Adrenal gland (tissue), 5 donors: Measurements from ENCODE around the gene ZNF143.

Source experiments
- CTCF ChIP-seq, 6 experiments: fragments of 450-650 bp in 4 of 6; fragments of 200-600 bp in 2 of 6; sonication (generic) in 1 of 6; IDR thresholded peaks; 1 replicate in 5 of 6; 2 replicates in 1 of 6; pipeline versions ENCODE4 v1.5.1 to v1.8.0; 2016 to 2021; ENCODE audit warnings: antibody characterized with exemption in 6 of 6, mild to moderate bottlenecking in 2 of 6, moderate library complexity in 1 of 6
- POLR2A ChIP-seq, 2 donors: fragments of 450-650 bp; IDR thresholded peaks; one replicate each; pipeline ENCODE4 v1.6.1; 2017; ENCODE audit warnings: antibody characterized with exemption in 2 of 2, mild to moderate bottlenecking in 2 of 2, moderate library complexity in 1 of 2
- donor health status: DM: no; HTN: no; CAD: no.

GRCh38 chr11:9528136-9528501, 67.3 kb downstream of the ZNF143 start:
- TF ChIP-seq CTCF (IDR thresholded peaks at IDR 0.05) (no peak), POLR2A (IDR thresholded peaks at IDR 0.05) (no peak)
